ENCODE data around the gene BSN.

BSN gene

GRCh38 chr3:49601358-49602048, 47.2 kb downstream of the BSN start:
- Histone ChIP-seq H3K4me1 (ENCODE audit: control insufficient read depth, insufficient read depth, low read length) (peaks cover 11% of the 10 kb centered on the region), H3K36me3 (ENCODE audit: control insufficient read depth, insufficient read depth, low read length) (no peaks in the 10 kb centered on the region), H3K27me3 (ENCODE audit: control insufficient read depth, insufficient read depth, low read length, poor library complexity, severe bottlenecking) (no peaks in the 10 kb centered on the region), H3K4me3 (ENCODE audit: insufficient read depth, low read depth, low read length) (no peak overlapping the region), H3K27ac (ENCODE audit: insufficient read depth, low read depth, low read length, poor library complexity, severe bottlenecking) (no peak overlapping the region), H3K9me3 (ENCODE audit: control insufficient read depth, low read length) (no peaks in the 10 kb centered on the region)
- WGBS, 2 experiments: 93 to 95% methylated on average over 5 of the region's 5 CpGs

DNA sequence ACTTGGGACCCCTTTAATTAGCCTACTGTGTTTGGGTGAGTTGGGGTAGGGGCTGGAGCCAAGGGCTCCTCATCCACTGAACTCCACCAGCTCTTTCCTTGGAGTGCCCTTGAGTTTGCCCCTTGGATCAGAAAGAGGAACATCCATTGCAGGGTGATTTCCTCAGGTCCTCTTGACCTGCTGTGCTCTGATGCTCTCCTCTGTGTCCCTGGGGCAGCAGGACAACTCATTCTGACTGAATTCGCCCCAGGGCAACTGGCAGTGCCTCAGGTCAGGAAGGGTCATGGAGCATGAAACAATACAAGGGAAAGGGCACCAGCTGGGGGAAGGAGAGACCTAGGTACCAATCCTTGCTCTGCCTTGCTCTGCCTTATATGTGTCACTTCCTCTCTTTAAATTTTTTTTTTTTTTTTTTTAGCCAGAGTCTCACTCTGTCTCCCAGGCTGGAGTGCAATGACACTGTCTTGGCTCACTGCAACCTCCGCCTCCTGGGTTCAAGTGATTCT, 47.8 kb downstream of the BSN start:
- Histone ChIP-seq H3K4me3 (ENCODE audit: insufficient read depth, low read depth, low read length) (no peak overlapping the region), H3K27ac (ENCODE audit: insufficient read depth, low read depth, low read length, poor library complexity, severe bottlenecking) (no peak overlapping the region), H3K27me3 (ENCODE audit: control insufficient read depth, insufficient read depth, low read length, poor library complexity, severe bottlenecking) (no peaks in the 10 kb centered on the region), H3K9me3 (ENCODE audit: control insufficient read depth, low read length) (no peaks in the 10 kb centered on the region), H3K36me3 (ENCODE audit: control insufficient read depth, insufficient read depth, low read length) (no peaks in the 10 kb centered on the region), H3K4me1 (ENCODE audit: control insufficient read depth, insufficient read depth, low read length) (peaks cover 11% of the 10 kb centered on the region)
- 95 to 98% methylated on average over 2 of the region's 2 CpGs for WGBS, 2 experiments

GRCh38 chr3:49602877-49603411, 48.7 kb downstream of the BSN start:
- 89 to 95% methylated on average over 5 of the region's 5 CpGs for WGBS, 2 experiments
- no peak overlapping the region for H3K4me3 ChIP-seq (ENCODE audit: insufficient read depth, low read depth, low read length)
- H3K36me3 ChIP-seq (ENCODE audit: control insufficient read depth, insufficient read depth, low read length): no peaks in the 10 kb centered on the region
- no peaks in the 10 kb centered on the region for H3K27me3 ChIP-seq (ENCODE audit: control insufficient read depth, insufficient read depth, low read length, poor library complexity, severe bottlenecking)
- no peaks in the 10 kb centered on the region for H3K9me3 ChIP-seq (ENCODE audit: control insufficient read depth, low read length)
- no peak overlapping the region for H3K27ac ChIP-seq (ENCODE audit: insufficient read depth, low read depth, low read length, poor library complexity, severe bottlenecking)
- peaks cover 11% of the 10 kb centered on the region for H3K4me1 ChIP-seq (ENCODE audit: control insufficient read depth, insufficient read depth, low read length)

GRCh38 chr3:49606427-49606826, 52.1 kb downstream of the BSN start:
- Histone ChIP-seq H3K27me3 (ENCODE audit: control insufficient read depth, insufficient read depth, low read length, poor library complexity, severe bottlenecking) (no peaks in the 10 kb centered on the region), H3K9me3 (ENCODE audit: control insufficient read depth, low read length) (no peaks in the 10 kb centered on the region)
- WGBS, 2 experiments: 92 to 94% methylated on average over 2 of the region's 2 CpGs

GRCh38 chr3:49607105-49607591, 52.9 kb downstream of the BSN start:
- Histone ChIP-seq H3K36me3 (ENCODE audit: control insufficient read depth, insufficient read depth, low read length) (no peaks in the 10 kb centered on the region), H3K4me3 (ENCODE audit: insufficient read depth, low read depth, low read length) (no peak overlapping the region), H3K4me1 (ENCODE audit: control insufficient read depth, insufficient read depth, low read length) (no peaks in the 10 kb centered on the region), H3K9me3 (ENCODE audit: control insufficient read depth, low read length) (no peaks in the 10 kb centered on the region), H3K27ac (ENCODE audit: insufficient read depth, low read depth, low read length, poor library complexity, severe bottlenecking) (no peak overlapping the region), H3K27me3 (ENCODE audit: control insufficient read depth, insufficient read depth, low read length, poor library complexity, severe bottlenecking) (no peaks in the 10 kb centered on the region)
- 89 to 91% methylated on average over 3 of the region's 3 CpGs for WGBS, 2 experiments

More at GRCh38 chr3:49606427-49606826, 52.1 kb downstream of the BSN start:
- H3K27ac ChIP-seq (ENCODE audit: insufficient read depth, low read depth, low read length, poor library complexity, severe bottlenecking): no peak overlapping the region
- H3K4me3 ChIP-seq (ENCODE audit: insufficient read depth, low read depth, low read length): no peak overlapping the region
- no peaks in the 10 kb centered on the region for H3K4me1 ChIP-seq (ENCODE audit: control insufficient read depth, insufficient read depth, low read length)
- no peaks in the 10 kb centered on the region for H3K36me3 ChIP-seq (ENCODE audit: control insufficient read depth, insufficient read depth, low read length)

- Histone ChIP-seq H3K27me3 (ENCODE audit: control insufficient read depth, insufficient read depth, low read length, poor library complexity, severe bottlenecking) (no peaks in the 10 kb centered on the region), H3K4me3 (ENCODE audit: insufficient read depth, low read depth, low read length) (no peak overlapping the region), H3K36me3 (ENCODE audit: control insufficient read depth, insufficient read depth, low read length) (no peaks in the 10 kb centered on the region), H3K27ac (ENCODE audit: insufficient read depth, low read depth, low read length, poor library complexity, severe bottlenecking) (no peak overlapping the region), H3K4me1 (ENCODE audit: control insufficient read depth, insufficient read depth, low read length) (no peaks in the 10 kb centered on the region), H3K9me3 (ENCODE audit: control insufficient read depth, low read length) (no peaks in the 10 kb centered on the region)
- 83 to 84% methylated on average over 5 of the region's 5 CpGs for WGBS, 2 experiments
Measured at GRCh38 chr3:49607796-49608195, 53.5 kb downstream of the BSN start.

DNA sequence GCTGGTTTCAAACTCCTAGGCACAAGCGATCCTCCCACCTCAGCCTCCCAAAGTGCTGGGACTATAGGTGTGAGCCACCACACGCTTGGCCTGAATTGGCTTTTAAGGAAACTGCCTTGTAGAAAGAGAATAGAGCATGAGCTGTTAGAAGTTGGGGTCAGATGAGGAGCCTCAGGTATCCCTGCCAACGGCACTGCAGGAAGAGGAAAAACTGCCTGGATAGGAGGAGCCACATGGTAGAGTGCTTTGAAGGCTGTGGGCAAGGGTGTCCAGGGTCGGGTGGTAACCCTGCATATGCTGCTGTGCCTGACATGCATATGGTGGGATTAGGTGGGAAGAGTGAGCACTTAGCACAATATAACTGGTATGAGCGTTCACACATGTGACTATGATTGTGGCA, 55.0 kb downstream of the BSN start:
- no peaks in the 10 kb centered on the region for H3K9me3 ChIP-seq (ENCODE audit: control insufficient read depth, low read length)
- no peaks in the 10 kb centered on the region for H3K4me1 ChIP-seq (ENCODE audit: control insufficient read depth, insufficient read depth, low read length)
- H3K27ac ChIP-seq (ENCODE audit: insufficient read depth, low read depth, low read length, poor library complexity, severe bottlenecking): no peak overlapping the region
- WGBS, 2 experiments: 91 to 92% methylated on average over 5 of the region's 5 CpGs
- H3K27me3 ChIP-seq (ENCODE audit: control insufficient read depth, insufficient read depth, low read length, poor library complexity, severe bottlenecking): no peaks in the 10 kb centered on the region
- H3K36me3 ChIP-seq (ENCODE audit: control insufficient read depth, insufficient read depth, low read length): no peaks in the 10 kb centered on the region
- no peak overlapping the region for H3K4me3 ChIP-seq (ENCODE audit: insufficient read depth, low read depth, low read length)

DNA sequence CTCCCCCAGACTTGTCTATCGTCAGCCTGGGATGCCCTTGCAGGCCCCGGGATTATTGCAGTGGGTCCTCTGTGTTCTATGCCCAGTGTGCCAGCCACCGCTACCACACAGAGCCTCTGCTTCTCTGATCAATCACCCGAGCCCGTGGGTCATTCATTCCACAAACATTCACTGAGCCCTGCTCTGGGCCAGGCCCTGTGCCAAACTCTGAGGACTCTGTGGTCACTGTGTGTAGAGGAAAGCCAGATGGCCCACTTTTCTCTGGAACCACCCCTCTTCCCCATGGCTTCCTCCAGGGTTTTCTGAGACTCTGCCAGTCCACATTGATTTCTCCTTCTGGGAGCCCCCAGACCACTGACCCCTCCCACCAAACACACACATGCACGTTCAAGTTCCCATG, 55.5 kb downstream of the BSN start:
- Histone ChIP-seq H3K27ac (ENCODE audit: insufficient read depth, low read depth, low read length, poor library complexity, severe bottlenecking) (no peak overlapping the region), H3K9me3 (ENCODE audit: control insufficient read depth, low read length) (no peaks in the 10 kb centered on the region), H3K27me3 (ENCODE audit: control insufficient read depth, insufficient read depth, low read length, poor library complexity, severe bottlenecking) (no peaks in the 10 kb centered on the region), H3K4me1 (ENCODE audit: control insufficient read depth, insufficient read depth, low read length) (no peaks in the 10 kb centered on the region), H3K36me3 (ENCODE audit: control insufficient read depth, insufficient read depth, low read length) (no peaks in the 10 kb centered on the region), H3K4me3 (ENCODE audit: insufficient read depth, low read depth, low read length) (no peak overlapping the region)
- 85 to 91% methylated on average over 5 of the region's 6 CpGs for WGBS, 2 experiments

DNA sequence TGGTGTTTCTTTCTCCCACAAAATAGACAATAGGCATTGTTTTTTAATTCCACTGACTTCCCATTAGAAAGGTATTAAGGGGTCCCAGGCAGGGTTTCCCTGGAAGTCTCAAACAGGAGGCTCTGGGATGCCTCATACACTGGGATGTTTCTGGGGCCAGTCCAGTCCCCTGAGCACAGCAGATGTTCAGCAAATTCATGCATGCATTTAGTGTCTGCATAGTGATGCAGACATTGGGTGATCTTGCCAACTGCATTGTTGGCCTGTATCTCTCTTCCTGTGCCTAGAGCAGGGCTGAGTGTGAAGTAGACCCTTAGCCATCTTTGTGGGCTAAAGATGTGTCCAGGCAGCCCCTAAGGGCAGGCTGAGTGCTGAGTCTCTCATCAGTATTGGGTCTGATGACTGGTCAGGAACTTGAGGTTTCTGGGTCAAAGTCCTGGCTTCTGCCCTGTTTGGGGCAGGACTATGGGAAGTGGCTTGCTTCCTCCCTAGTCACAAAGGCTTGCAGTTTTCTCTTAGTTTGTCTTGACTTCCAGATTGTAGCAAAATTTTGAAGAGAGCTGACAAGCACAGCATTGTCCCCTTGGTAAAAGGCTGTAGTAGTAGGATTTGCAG, 56.5 kb downstream of the BSN start:
- H3K4me1 ChIP-seq (ENCODE audit: control insufficient read depth, insufficient read depth, low read length): no peaks in the 10 kb centered on the region
- no peak overlapping the region for H3K27ac ChIP-seq (ENCODE audit: insufficient read depth, low read depth, low read length, poor library complexity, severe bottlenecking)
- no peak overlapping the region for H3K4me3 ChIP-seq (ENCODE audit: insufficient read depth, low read depth, low read length)
- H3K36me3 ChIP-seq (ENCODE audit: control insufficient read depth, insufficient read depth, low read length): no peaks in the 10 kb centered on the region
- H3K27me3 ChIP-seq (ENCODE audit: control insufficient read depth, insufficient read depth, low read length, poor library complexity, severe bottlenecking): no peaks in the 10 kb centered on the region
- no peaks in the 10 kb centered on the region for H3K9me3 ChIP-seq (ENCODE audit: control insufficient read depth, low read length)

DNA sequence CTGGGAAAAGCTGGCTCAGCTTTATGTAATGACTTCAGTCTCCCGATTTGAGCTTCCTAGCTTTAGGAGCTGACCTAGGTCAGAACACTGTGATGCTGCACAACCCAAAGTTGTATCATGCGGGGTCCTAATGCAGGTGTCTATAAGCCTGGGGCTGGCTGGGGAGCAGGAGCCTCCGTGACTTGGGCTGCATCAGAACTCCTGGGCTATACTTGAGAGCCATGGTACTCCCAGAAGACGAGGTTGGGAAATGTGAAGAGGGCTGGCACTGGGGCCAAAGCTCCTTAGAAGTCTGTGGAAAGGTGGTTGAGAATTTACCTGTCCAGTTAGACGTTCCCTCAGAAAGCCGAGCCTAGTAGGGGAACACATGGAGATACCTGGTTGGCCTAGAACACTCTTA, 57.0 kb downstream of the BSN start:
- Histone ChIP-seq H3K9me3 (ENCODE audit: control insufficient read depth, low read length) (no peaks in the 10 kb centered on the region), H3K27me3 (ENCODE audit: control insufficient read depth, insufficient read depth, low read length, poor library complexity, severe bottlenecking) (no peaks in the 10 kb centered on the region), H3K4me1 (ENCODE audit: control insufficient read depth, insufficient read depth, low read length) (peaks cover 3% of the 10 kb centered on the region), H3K27ac (ENCODE audit: insufficient read depth, low read depth, low read length, poor library complexity, severe bottlenecking) (no peak overlapping the region), H3K4me3 (ENCODE audit: insufficient read depth, low read depth, low read length) (no peak overlapping the region), H3K36me3 (ENCODE audit: control insufficient read depth, insufficient read depth, low read length) (no peaks in the 10 kb centered on the region)
- 76 to 78% methylated on average over 6 of the region's 6 CpGs for WGBS, 2 experiments

Data from ectodermal cell (in vitro differentiated cells).